Stimulated activated CD4-positive, alpha-beta T cell treated with anti-CD3 and anti-CD28 coated beads, Interleukin-1b, Interleukin-23, amount 100 ng/mL, for 24 hours (primary cell): ENCODE data around the gene ZBTB2.
A peak's percentile ranks its signal among the peaks of the same experiment; 100 is the strongest.

Experiments
- DNase-seq, 4 experiments: peaks; one replicate each; pipeline ENCODE4 v3.0.0-alpha.2; 2020; ENCODE audit warnings: low read depth in 4 of 4, low spot score in 1 of 4

ZBTB2 gene, protein sequence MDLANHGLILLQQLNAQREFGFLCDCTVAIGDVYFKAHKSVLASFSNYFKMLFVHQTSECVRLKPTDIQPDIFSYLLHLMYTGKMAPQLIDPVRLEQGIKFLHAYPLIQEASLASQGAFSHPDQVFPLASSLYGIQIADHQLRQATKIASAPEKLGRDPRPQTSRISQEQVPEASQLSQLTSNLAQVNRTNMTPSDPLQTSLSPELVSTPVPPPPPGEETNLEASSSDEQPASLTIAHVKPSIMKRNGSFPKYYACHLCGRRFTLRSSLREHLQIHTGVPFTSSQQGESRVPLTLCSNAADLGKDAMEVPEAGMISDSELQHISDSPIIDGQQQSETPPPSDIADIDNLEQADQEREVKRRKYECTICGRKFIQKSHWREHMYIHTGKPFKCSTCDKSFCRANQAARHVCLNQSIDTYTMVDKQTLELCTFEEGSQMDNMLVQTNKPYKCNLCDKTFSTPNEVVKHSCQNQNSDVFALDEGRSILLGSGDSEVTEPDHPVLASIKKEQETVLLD

DNA sequence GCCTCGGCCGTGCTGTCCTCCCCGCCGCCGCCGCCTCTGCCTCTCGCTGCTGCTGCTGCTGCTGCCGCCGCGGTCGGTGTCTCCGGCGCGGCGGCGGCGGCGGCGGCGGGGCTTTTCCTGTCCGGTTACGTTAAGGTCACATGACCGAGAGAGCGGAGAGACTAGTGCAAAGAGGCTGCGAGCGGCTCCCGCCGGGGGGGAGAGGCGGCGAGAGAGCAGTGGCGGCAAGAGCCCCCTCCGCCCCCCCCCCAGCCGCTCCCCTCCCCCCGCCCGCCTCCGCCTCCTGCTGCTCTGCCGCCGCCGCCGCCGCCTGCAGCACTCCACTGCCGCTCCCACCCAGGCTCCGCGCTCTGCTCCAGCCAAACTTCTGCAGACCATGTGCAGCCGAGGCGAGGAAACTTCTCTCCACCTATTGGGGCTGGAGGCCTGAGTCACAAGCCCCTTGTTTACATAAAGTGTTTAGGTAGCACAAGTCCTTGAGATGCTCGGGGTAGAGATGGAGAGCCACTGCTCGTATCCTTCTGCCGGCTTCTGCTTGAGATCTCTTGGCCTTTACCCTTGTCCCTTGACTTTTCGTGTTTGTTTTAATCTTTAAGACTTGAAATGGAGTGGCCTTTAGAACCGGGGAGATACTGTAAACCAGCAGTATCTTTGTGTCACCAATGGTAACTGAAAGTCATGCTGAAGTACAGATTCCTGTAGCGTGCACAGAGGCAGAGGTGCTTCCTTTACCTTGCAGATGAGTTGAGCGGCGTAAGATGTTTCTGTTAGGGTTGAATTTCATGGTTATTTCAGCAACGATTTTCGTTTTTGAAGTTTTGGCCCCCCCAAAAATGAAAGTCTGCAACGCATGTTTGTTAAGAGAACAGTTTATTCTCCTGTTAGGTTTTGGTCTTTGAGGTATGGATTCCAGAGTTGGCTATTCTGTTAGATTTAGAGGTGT is at the start of gene ZBTB2:
Gene ZBTB2 (minus strand): TSS at position 89 of the 943 bp plus-strand sequence. CDS start 17,922 bp downstream, outside the sequence.
- DNase-seq, result peak; percentile 28 to 47 (median 34)

DNA sequence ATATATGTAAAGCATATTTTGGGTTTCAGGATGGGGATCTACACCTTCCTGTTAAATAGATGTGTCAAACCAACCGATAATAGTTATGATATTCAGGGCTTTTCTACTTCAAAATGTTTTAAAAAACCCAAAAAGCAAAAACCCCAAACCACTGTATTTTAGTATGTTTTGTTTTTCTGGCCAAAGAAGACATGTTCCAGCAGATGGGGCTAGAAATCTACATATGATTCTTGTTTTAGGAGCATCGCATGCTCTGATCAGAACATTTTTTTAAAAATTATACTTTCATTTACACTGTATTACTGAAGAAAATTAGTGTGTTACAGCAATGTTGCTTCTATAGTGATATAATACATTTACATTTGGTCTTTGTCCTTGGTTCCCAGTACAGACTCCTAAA is 49.6 kb upstream of the ZBTB2 start:
- DNase-seq, result no peak

DNA sequence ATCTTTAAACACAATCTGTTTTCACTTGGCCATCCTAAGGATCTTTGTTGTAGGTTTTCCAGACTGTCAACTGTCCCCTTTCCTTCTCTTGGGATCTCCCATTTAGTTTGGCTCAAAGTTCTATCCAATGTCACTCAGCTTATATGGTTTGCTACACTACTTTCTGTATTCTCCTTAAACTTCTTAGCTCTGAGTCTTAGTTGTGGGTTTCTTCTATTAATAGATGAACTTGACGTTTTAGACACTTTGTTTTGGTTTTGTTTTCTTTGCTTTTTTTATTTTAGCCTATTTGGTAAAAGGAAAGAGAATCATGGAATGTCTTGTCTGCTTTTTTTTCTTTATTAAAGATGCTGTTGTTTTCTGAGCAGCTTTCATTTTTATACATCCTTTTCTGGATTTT is 49.1 kb upstream of the ZBTB2 start:
- DNase-seq, result no peak

DNA sequence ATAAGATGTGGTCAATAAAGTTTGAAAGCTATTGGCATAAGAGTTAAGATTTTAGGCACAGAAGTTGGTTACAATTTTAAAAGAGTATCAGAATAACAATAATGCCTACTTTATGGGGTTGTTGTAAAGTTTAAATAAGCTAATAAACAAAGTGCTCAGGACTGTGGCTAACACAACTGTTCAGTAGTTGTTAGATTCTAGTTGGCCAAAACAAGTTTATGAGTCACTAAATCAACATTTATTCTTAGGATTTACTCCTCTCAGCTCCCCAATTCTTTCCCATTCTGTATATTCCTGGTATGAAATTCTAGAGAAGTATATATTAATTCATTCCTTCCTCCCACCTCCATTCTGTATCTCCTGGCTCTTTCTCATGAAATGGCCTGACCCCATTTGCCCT is 46.0 kb upstream of the ZBTB2 start:
- no peak for DNase-seq

DNA sequence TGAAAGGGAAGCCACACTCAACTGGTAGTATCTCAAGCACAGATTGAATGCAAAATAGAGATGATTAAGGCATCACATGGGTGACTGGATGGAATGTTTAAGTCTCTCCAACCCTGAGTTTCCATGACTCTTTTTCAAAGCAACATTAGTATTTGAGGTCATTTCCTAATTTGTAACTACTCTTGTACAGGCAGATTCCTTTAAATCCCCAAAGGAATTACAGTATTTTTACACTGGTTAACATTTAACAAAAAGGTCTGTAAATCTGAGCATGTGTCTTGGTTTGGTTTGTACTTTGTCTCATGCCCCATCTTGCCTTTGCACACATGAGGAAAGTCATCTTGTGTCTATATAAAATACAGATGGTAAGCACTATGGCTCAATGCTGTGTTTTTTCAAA is 45.4 kb upstream of the ZBTB2 start:
- no peak for DNase-seq

DNA sequence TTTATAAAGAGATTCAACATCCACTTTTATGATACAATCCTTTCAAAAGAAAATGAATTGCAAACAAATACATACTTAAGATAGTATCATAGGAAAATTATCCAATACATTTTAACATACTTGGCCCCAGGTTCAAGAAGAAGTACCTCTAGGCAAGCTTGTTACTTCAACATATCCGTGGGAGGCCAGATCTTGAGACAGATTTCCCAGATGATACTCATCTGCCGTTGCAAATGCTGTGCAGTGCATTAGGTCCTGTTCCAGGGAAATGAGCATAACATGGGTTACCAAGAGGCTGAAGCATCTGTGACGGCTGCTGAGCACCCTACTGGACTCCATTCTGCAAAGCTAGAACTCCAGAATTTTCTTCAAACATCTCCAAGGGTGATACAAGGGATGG is 44.9 kb upstream of the ZBTB2 start:
- DNase-seq, result no peak

DNA sequence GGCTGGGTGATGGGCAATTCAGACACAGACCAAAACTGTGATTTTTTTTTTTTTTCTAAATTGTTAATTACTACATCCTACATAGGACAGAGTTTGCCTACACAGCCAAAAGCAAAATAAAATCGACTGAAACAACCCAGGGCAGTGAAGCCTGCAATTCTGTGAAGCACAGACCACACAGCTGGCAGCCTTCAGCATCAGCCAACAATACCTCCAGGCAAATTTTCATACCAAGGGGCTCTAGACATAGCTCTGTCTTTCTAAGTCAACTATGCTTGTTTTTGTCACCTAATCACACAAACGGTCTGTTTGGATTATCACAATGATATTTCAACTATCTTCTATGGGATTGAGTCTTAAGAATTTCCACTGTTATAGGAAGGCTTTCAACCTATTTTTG is 43.0 kb upstream of the ZBTB2 start:
- no peak for DNase-seq

DNA sequence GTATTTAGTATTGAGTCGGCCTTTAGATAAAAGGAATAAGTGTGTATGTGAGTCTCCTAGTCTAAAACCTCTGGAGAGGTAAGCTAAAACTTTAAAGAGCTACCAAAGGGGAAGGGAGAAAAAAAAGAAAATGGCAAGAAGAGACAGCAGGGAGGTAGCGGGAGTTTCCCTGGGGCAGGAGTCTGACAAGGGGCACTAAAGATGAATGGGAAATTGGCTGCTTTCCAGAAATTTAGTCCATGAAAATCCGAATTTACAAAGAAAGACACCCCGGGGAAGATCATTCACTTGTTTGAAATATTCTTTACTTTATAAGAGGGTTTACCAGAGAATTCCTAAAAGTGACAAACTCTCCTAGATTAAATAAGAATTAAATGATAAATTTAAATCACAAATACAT is 41.3 kb upstream of the ZBTB2 start:
- no peak for DNase-seq

DNA sequence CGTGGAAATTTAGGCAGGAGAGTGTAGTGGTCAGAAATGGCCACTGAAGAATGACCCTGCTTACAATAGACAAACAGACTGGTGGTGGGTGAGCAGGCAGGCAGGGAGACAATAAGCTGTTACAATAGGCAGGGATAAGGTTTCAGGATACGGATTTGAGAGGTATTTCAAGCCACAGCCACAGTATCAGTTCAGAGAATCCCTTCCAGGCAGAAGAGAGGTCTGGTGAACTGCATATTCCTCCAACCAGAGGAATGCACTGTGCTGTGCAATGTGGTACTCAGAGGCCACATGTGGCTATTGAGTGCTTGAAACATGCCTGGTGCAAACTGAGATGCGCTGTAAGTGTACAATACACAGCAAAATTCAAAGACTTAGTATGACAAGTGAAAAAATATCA is 40.0 kb upstream of the ZBTB2 start:
- no peak for DNase-seq

DNA sequence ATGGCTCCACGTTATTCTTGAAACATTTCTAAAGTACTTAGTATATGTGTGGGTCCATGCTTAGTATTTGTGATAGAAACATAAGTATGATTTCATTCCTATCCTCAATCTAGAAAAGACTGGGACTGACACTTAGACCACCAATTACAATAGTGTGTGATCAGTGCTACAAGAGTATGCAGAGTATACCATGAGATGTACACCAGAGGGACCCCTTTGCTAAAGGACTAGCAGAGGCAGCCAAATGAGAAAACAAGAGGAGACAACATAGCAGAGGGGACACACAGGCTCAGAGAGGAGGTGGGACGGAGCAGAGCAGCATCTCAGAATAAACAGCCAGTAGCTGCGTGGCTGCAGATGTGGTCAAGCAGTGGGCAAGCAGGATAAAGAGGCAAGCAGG is 39.5 kb upstream of the ZBTB2 start:
- no peak for DNase-seq

DNA sequence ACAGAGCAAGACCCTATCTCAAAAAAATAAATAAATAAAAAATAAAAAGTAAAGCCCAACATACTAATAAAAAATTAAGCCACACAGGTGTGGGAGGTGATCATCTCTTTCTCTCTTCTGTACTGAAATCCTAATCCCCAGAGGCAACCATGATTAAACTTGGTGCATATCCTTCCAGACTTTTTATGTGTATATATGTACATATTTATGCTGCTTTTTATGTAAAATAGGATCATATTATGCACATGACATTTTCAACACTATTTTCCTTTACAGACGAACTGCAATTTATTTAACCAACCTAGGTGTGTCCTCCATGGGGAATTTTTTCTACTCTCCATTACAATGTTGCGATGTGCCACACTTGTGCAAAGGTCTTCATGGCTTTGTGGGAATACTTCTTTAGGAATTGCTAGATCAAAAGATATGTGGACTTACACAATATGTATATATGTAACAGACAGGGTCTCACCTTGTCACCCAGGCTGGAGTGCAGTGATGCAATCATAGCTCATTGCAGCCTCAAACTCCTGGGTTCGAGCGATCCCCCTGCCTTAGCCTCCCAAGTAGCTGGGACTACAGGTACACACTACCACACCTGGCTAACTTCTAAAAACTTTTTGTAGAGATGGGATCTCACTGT is 36.9 kb upstream of the ZBTB2 start:
- no peak for DNase-seq

DNA sequence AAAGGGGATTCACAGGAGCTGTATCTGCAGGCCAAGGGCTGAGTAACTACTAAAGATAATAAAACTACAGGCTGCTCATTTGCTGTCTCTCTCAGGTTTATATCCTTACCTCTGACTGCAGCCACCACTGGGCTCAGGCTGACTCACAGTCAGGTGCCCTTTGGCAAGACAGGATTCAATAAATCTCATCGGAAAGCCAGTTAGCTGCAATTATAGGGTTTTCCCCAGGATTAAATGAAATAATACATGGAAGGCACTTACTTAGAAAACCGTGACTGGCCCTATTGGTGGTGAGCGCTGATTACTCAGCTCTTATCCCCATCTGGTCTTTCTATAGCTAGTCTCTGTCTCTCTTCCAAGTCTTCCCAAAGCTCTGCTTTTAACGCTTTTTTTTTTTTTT is 34.2 kb upstream of the ZBTB2 start:
- DNase-seq, result no peak

DNA sequence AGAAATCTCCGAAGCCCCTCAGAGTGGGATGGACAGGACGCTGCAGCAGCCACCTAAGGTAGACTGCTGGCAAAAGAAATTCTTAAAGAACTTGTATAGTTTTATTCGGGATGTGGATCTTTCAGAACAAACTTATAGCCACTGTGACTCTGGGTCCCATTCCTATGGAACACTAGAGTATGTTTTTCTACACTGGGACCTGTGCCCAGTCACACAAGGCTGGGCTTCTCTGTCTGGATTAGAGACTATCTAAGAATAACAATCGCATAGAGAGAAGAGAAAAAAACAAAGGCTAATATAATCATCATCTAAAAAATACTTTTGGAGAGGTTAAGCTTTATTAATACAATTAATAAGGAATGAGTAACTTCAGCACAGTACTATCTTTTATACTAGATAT is 31.6 kb upstream of the ZBTB2 start:
- DNase-seq, result no peak

DNA sequence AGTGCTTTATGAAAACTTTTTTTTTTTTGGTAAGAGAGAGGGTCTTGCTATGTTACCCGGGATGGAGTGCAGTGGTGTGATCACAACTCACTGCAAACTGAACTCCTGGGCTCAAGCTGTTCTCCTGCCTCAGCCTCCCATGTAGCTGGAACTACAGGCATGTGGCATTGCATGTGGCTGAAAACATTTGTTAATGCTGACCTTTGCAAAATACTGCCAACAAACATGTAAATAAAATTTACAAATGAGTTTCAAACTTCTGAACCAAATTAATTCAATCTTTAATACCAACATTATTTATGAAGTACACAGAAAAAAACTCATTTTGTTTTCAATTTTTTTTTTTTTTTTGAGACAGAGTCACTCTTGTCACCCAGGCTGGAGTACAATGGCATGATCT is 26.1 kb upstream of the ZBTB2 start:
- DNase-seq, result no peak

DNA sequence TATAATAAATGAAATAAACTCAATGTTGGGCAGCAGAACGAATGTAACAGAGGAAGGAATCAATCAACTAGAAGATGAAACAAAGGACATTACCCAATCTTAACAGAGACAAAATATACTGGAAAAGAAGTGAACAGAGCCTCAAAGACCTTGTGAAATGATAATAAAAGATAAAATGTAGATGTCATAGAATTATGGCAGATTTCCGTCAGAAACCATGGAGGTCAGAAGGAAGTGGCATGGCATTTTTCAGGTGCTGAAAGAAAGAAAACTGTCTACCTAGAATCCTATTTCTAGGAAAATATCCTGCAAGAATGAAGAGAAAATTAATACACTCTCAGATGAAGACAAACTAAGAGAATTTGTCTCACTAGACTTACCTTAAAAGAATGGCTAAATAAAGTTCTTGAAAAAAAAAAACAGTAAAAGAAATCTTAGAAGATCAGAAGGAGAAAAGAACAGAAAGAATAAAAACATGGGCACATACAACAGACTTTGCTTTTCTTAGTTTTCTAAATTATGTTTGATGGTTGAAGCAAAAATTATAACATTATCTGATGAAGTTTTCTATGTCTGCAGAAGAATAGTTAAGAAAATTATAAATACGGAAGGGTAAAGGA is 23.4 kb upstream of the ZBTB2 start:
- DNase-seq, result no peak

DNA sequence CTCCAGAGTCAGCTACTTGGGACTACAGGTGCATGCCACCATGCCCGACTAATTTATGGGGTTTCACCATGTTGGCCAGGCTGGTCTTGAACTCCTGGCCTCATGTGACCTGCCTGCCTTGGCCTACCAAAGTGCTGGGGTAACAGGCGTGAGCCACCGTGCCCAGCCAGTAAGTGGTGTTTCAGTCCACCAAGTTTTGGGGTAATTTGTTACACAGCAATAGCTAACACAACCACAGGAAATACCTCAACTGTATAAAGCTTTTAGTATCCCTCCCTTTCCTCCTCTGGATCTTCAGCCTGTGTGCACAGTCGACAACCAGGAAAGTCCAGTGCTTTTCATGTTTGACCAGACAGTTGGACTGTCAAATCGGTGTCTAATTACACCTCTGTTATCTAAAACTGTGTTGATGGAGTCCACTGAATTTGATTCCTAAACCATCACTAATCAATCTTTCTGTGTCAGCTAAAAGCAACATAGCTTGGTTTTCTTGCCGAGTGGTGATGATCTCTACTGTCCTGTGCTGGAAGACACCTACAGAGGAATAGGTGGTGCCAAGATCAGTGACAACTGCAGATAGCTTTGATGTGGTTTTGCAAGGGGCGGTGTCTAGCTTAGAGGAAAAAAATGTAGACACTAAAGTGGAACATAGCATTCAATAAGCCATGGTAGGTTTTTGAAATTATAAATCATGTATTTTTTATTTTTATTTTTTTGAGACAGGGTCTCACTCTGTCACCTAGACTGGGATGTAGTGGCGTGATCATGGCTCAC is 22.2 kb upstream of the ZBTB2 start:
- peak in 1 of 4 experiments; percentile 11 for DNase-seq

DNA sequence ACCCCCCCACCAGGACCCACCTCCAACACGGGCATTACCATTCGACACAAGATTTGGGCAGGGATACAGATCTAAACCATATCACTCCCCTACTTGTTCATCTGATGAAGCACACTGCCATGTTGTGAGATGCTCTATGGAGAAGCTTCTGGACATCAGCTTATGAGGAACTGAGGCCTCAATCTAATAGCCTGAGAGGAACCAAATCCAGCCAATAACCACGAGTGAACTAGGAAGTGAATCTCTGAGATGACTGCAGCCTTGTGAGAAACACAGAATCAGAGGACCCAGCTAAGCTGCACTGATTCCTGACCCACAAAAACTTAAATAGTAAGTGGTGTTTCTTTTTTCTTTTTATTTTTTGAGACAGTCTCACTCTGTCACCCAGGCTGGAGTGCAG is 21.6 kb upstream of the ZBTB2 start:
- DNase-seq, result no peak

DNA sequence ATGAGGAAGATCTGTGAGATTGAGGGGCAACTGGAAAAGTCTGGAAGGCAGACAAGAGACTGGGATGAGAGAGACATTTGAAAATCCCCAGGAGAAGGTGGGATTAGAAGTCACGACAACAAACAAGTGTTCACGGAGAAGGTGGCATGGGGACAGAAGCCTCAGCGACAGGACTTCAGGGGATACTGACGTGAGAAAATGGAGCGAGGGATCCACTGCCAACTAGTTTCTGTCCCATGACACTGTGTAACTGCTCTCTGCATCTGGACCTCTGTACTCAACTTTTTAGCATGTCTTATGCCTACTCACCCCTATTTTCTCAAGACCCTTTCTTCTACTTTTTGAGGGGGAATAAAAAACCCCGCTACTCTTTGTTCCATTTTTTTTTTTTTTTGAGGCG is 18.3 kb upstream of the ZBTB2 start:
- no peak for DNase-seq

DNA sequence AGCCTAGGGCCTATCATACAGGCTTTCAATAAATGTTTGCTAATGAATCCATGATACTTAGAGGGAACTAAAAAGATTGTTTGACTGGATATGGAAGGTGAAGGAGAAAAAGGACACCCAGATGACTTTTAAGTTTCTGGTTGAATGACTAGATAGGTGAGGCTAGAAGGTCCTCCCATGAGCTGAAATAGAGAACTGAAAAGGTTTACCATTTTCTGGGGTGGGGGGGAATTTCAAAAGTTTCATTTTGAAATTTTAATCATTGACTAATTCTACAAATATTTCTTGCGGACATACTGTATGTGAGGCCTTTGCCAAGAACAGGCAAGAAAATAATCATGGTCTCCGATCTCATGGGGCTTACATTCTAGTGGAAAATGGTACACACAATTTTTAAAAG is 17.9 kb upstream of the ZBTB2 start:
- DNase-seq, result no peak

DNA sequence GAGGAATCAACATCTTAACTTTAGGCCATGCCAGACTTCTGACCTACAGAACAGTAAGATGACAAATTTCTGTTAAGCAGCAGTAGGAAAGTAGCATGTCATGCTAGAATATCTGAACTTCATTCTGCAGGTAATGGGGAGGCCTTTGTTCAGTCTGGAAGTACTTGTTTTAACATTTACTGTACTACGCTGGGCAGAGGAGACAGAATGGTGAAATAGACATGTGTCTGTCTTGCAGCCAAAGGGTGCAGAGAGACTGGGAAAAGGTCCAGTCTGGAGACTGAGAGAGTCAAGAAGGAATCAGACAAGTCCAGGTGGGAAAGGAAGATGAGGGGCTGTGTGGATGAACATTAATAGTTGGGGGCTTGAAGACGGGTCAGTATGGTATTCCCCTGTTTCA is 17.5 kb upstream of the ZBTB2 start:
- no peak for DNase-seq
